A549 (cell line): ENCODE data around the gene INCA1.

ENCODE experiments used
- CEBPB ChIP-seq, 2 experiments: fragments of >200 bp in 1 of 2; sonication (Bioruptor Twin) in 1 of 2; formaldehyde crosslinking in 1 of 2; IDR thresholded peaks; 2 replicates each; pipeline ENCODE4 v1.6.1; 2012 to 2016
- CTCF ChIP-seq: fragments of >200 bp; sonication (Bioruptor Twin); formaldehyde crosslinking; IDR thresholded peaks from 3 replicates; pipeline ENCODE4 v1.5.1; 2016
- EHMT2 ChIP-seq: fragments of 200-600 bp; sonication (generic); IDR thresholded peaks from 2 replicates; pipeline ENCODE4 v1.6.1; 2016; ENCODE audit warnings: antibody characterized with exemption, low read depth, mild to moderate bottlenecking, moderate library complexity
- EP300 ChIP-seq, 2 experiments: fragments of >200 bp; sonication (Bioruptor Twin); formaldehyde crosslinking; IDR thresholded peaks; 2 replicates in 1 of 2; 3 replicates in 1 of 2; pipeline ENCODE4 v1.6.1; 2016 to 2017
- MAX ChIP-seq: IDR thresholded peaks from 2 replicates; pipeline ENCODE4 v1.6.1; 2012
- MAZ ChIP-seq: fragments of 150-350 bp; IDR thresholded peaks from 2 replicates; pipeline ENCODE4 v1.6.1; 2014; ENCODE audit warnings: antibody characterized with exemption, low read depth, low read length, borderline replicate concordance
- NR3C1 ChIP-seq: fragments of >200 bp; sonication (Bioruptor Twin); formaldehyde crosslinking; IDR thresholded peaks from 3 replicates; pipeline ENCODE4 v1.6.1; 2017
- POLR2A ChIP-seq: IDR thresholded peaks from 2 replicates; pipeline ENCODE4 v1.6.1; 2012; ENCODE audit warnings: mild to moderate bottlenecking, low read length
- POLR2AphosphoS2 ChIP-seq: conservative IDR thresholded peaks from 2 replicates; pipeline ENCODE4 v1.6.1; 2012; ENCODE audit warnings: low read length, improper control_type of control experiment, inconsistent platforms
- RFX5 ChIP-seq: fragments of 450-650 bp; IDR thresholded peaks from 2 replicates; pipeline ENCODE4 v1.7.1; 2014; ENCODE audit warnings: antibody characterized with exemption, mild to moderate bottlenecking, moderate library complexity
- SMC3 ChIP-seq: fragments of >200 bp; sonication (Bioruptor Twin); formaldehyde crosslinking; IDR thresholded peaks from 3 replicates; pipeline ENCODE4 v1.6.1; 2018; ENCODE audit warnings: inconsistent platforms
- TP53 ChIP-seq: fragments of 250-450 bp; sonication (Bioruptor Pico); IDR thresholded peaks from 2 replicates; pipeline ENCODE4 v1.5.0; 2021; ENCODE audit warnings: mild to moderate bottlenecking, moderate library complexity
- USF2 ChIP-seq: fragments of 450-650 bp; IDR thresholded peaks from 2 replicates; pipeline ENCODE4 v1.6.1; 2014; ENCODE audit warnings: antibody characterized with exemption

GRCh38 chr17:4998732-4999429 is 1.6 kb upstream of the INCA1 start:
- TF ChIP-seq CTCF (no peak), POLR2AphosphoS2 (no peak), MAZ (no peak), SMC3 (no peak), MAX (no peak), USF2 (no peak), RFX5 (no peak), EP300 (IDR thresholded peaks at IDR 0.05) (no peak), EHMT2 (no peak), NR3C1 (no peak), CEBPB (IDR thresholded peaks at IDR 0.05) (no peak), TP53 (CRISPR knock-in tag) (no peak), POLR2A (no peak)
